GM08714 (cell line): ENCODE results near the gene ALX4.
A peak's percentile ranks its signal among the peaks of the same experiment; 100 is the strongest.

Source experiments
- H3K4me3 ChIP-seq: fragments of 200-500 bp; sonication (Bioruptor generic); 2 replicates; pipeline ENCODE4 v1.5.1; 2014; ENCODE audit warnings: mild to moderate bottlenecking, low read length, inconsistent platforms
- ZNF274 ChIP-seq: IDR thresholded peaks from 2 replicates; pipeline ENCODE4 v1.6.1; 2012; ENCODE audit warnings: mild to moderate bottlenecking, low read depth, low read length

ALX4 gene

GRCh38 chr11:44314733-44315132, 4.8 kb upstream of the ALX4 start:
- TF ChIP-seq ZNF274, result no peak

GRCh38 chr11:44313761-44314489, 4.0 kb upstream of the ALX4 start:
- H3K4me3 ChIP-seq, result no peak overlapping the region
- TF ChIP-seq ZNF274, result no peak

More at GRCh38 chr11:44314733-44315132, 4.8 kb upstream of the ALX4 start:
- no peak overlapping the region for H3K4me3 ChIP-seq

GRCh38 chr11:44312876-44313275, 2.9 kb upstream of the ALX4 start:
- no peak overlapping the region for H3K4me3 ChIP-seq
- no peak for TF ChIP-seq ZNF274

GRCh38 chr11:44311339-44312261, 1.7 kb upstream of the ALX4 start:
- TF ChIP-seq ZNF274, result no peak
- no peak overlapping the region for H3K4me3 ChIP-seq

GRCh38 chr11:44310463-44311272, 729 bp upstream of the ALX4 start:
- TF ChIP-seq ZNF274, result no peak
- no peak overlapping the region for H3K4me3 ChIP-seq

- no peak overlapping the region for H3K4me3 ChIP-seq
- no peak for TF ChIP-seq ZNF274
Observed at GRCh38 chr11:44310206-44310462, 195 bp upstream of the ALX4 start.

- no peak overlapping the region for H3K4me3 ChIP-seq
- TF ChIP-seq ZNF274, result no peak
Observed at GRCh38 chr11:44308923-44309477, 939 bp downstream of the ALX4 start.

- no peak for TF ChIP-seq ZNF274
- no peak overlapping the region for H3K4me3 ChIP-seq
Observed at GRCh38 chr11:44308256-44308922, 1.6 kb downstream of the ALX4 start.

GRCh38 chr11:44307340-44308099, 2.4 kb downstream of the ALX4 start:
- H3K4me3 ChIP-seq, result no peak overlapping the region
- no peak for TF ChIP-seq ZNF274

- no peak overlapping the region for H3K4me3 ChIP-seq
- TF ChIP-seq ZNF274, result no peak
Observed at GRCh38 chr11:44306918-44307244, 3.1 kb downstream of the ALX4 start.

GRCh38 chr11:44306052-44306917, 3.7 kb downstream of the ALX4 start:
- peak overlapping the region; percentile 39; the same call in 1 of the 2 replicates for H3K4me3 ChIP-seq
- no peak for TF ChIP-seq ZNF274

- peak overlapping the region; percentile 39; the same call in 1 of the 2 replicates for H3K4me3 ChIP-seq
- no peak for TF ChIP-seq ZNF274
Observed at GRCh38 chr11:44305470-44306051, 4.4 kb downstream of the ALX4 start.

- TF ChIP-seq ZNF274, result no peak
- H3K4me3 ChIP-seq, result peak overlapping the region; percentile 39; the same call in 1 of the 2 replicates
Observed at GRCh38 chr11:44305026-44305469, 4.9 kb downstream of the ALX4 start.
